Measurements from ENCODE around the gene KLK3. TPM values are rescaled to one million over a fixed set of nuclear protein-coding genes. Genes with fewer than 3 reads are reported as not detected.

The KLK3 gene
- total RNA-seq, 1 donor from 2014 or later: not detected

- Mint-ChIP-seq H3K27ac (no peak overlapping the region), H3K36me3 (ENCODE audit: insufficient read depth) (no peaks in the 10 kb centered on the region), H3K4me3 (ENCODE audit: low read depth) (no peak overlapping the region), H3K27me3 (peaks cover 62% of the 10 kb centered on the region), H3K4me1 (ENCODE audit: low read depth) (peaks cover under 1% of the 10 kb centered on the region), H3K9me3 (ENCODE audit: low read depth) (peaks cover 3% of the 10 kb centered on the region)
- no peak for DNase-seq (ENCODE audit: low spot score, unreplicated experiment)
- TF ChIP-seq CTCF (IDR thresholded peaks at IDR 0.05; ENCODE audit: unreplicated experiment): no peak
Measured at GRCh38 chr19:50843205-50843604, 11.5 kb upstream of the KLK3 start.

DNA sequence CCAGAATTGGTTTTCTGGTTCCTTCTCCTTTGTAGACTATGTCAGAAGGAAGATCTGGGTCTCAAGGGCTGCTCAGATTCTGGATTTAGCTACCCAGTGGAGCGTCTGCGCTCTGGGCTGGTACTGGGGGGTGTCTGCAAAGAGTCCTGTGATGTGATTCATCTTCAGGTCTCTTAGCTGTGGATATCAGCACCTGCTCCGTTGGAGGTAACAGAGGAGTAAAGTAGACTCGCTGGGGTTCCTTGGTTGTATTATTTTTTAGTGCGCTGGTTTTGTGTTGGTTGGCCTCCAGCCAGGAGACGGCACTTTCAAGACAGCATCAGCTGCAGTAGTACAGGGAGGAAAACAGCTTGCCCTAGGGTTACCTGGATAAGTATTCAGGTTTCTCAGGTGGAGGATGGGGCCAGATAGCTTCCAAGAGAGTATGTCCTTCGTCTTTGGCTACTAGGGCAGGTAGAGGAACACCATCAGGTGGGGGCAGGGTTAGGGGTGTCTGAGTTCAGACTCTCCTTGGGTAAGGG is 11.0 kb upstream of the KLK3 start:
- no peak for TF ChIP-seq CTCF (IDR thresholded peaks at IDR 0.05; ENCODE audit: unreplicated experiment)
- Mint-ChIP-seq H3K36me3 (ENCODE audit: insufficient read depth) (no peaks in the 10 kb centered on the region), H3K27ac (no peak overlapping the region), H3K27me3 (peaks cover 66% of the 10 kb centered on the region), H3K4me3 (ENCODE audit: low read depth) (no peak overlapping the region), H3K4me1 (ENCODE audit: low read depth) (no peaks in the 10 kb centered on the region), H3K9me3 (ENCODE audit: low read depth) (peaks cover 3% of the 10 kb centered on the region)
- no peak for DNase-seq (ENCODE audit: low spot score, unreplicated experiment)

GRCh38 chr19:50844296-50844935 is 10.3 kb upstream of the KLK3 start:
- TF ChIP-seq CTCF (IDR thresholded peaks at IDR 0.05; ENCODE audit: unreplicated experiment): no peak
- no peak overlapping the region for H3K27ac Mint-ChIP-seq
- peaks cover 69% of the 10 kb centered on the region for H3K27me3 Mint-ChIP-seq
- DNase-seq (ENCODE audit: low spot score, unreplicated experiment): no peak
- H3K4me1 Mint-ChIP-seq (ENCODE audit: low read depth): no peaks in the 10 kb centered on the region
- no peak overlapping the region for H3K4me3 Mint-ChIP-seq (ENCODE audit: low read depth)
- no peaks in the 10 kb centered on the region for H3K36me3 Mint-ChIP-seq (ENCODE audit: insufficient read depth)
- H3K9me3 Mint-ChIP-seq (ENCODE audit: low read depth): peaks cover 3% of the 10 kb centered on the region

DNA sequence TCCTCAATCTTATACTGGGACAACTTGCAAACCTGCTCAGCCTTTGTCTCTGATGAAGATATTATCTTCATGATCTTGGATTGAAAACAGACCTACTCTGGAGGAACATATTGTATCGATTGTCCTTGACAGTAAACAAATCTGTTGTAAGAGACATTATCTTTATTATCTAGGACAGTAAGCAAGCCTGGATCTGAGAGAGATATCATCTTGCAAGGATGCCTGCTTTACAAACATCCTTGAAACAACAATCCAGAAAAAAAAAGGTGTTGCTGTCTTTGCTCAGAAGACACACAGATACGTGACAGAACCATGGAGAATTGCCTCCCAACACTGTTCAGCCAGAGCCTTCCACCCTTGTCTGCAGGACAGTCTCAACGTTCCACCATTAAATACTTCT is 4.0 kb upstream of the KLK3 start:
- Mint-ChIP-seq H3K9me3 (ENCODE audit: low read depth) (no peaks in the 10 kb centered on the region), H3K27ac (no peak overlapping the region), H3K4me3 (ENCODE audit: low read depth) (no peak overlapping the region), H3K27me3 (peaks cover 49% of the 10 kb centered on the region), H3K36me3 (ENCODE audit: insufficient read depth) (no peaks in the 10 kb centered on the region), H3K4me1 (ENCODE audit: low read depth) (no peaks in the 10 kb centered on the region)
- no peak for DNase-seq (ENCODE audit: low spot score, unreplicated experiment)
- TF ChIP-seq CTCF (IDR thresholded peaks at IDR 0.05; ENCODE audit: unreplicated experiment): no peak

- H3K4me1 Mint-ChIP-seq (ENCODE audit: low read depth): no peaks in the 10 kb centered on the region
- H3K9me3 Mint-ChIP-seq (ENCODE audit: low read depth): no peaks in the 10 kb centered on the region
- H3K4me3 Mint-ChIP-seq (ENCODE audit: low read depth): no peak overlapping the region
- no peak for DNase-seq (ENCODE audit: low spot score, unreplicated experiment)
- no peak for TF ChIP-seq CTCF (IDR thresholded peaks at IDR 0.05; ENCODE audit: unreplicated experiment)
- no peak overlapping the region for H3K27ac Mint-ChIP-seq
- H3K36me3 Mint-ChIP-seq (ENCODE audit: insufficient read depth): no peaks in the 10 kb centered on the region
- H3K27me3 Mint-ChIP-seq: peaks cover 58% of the 10 kb centered on the region
Measured at GRCh38 chr19:50851620-50852019, 3.1 kb upstream of the KLK3 start.
